HepG2 (cell line): ENCODE data around the gene SEC14L1. TPM values are rescaled to one million over a fixed set of nuclear protein-coding genes. Genes with fewer than 3 reads are reported as not detected.

Experiments used
- ARID2 ChIP-seq: sonication (generic); formaldehyde crosslinking; IDR thresholded peaks from 2 replicates; pipeline ENCODE4 v1.8.1; 2022; ENCODE audit warnings: mild to moderate bottlenecking, missing genetic modification reagents, borderline replicate concordance
- EHMT2 ChIP-seq: fragments of 200-600 bp; sonication (generic); IDR thresholded peaks from 2 replicates; pipeline ENCODE4 v1.7.0; 2017; ENCODE audit warnings: antibody characterized with exemption, low read depth, low read length, borderline replicate concordance
- ESRRA ChIP-seq: sonication (generic); formaldehyde crosslinking; IDR thresholded peaks from 2 replicates; pipeline ENCODE4 v1.5.1; 2020; ENCODE audit warnings: mild to moderate bottlenecking, low read depth, missing genetic modification reagents
- HNF1A ChIP-seq, 2 experiments: sonication (generic) in 1 of 2; formaldehyde crosslinking in 1 of 2; IDR thresholded peaks; 2 replicates each; pipeline versions ENCODE4 v1.4.0 to v1.6.1; 2016 to 2020; ENCODE audit warnings: borderline replicate concordance in 1 of 2, low read depth in 1 of 2, mild to moderate bottlenecking in 1 of 2, missing genetic modification reagents in 1 of 2
- HOXA7 ChIP-seq: sonication (generic); formaldehyde crosslinking; IDR thresholded peaks from 2 replicates; pipeline ENCODE4 v1.8.1; 2022; ENCODE audit warnings: mild to moderate bottlenecking, missing genetic modification reagents, moderate library complexity
- HOXA9 ChIP-seq: sonication (generic); formaldehyde crosslinking; IDR thresholded peaks from 2 replicates; pipeline ENCODE4 v1.8.1; 2022; ENCODE audit warnings: missing genetic modification reagents, mild to moderate bottlenecking, moderate library complexity, borderline replicate concordance
- JDP2 ChIP-seq: sonication (generic); formaldehyde crosslinking; IDR thresholded peaks from 2 replicates; pipeline ENCODE4 v1.8.1; 2022; ENCODE audit warnings: missing genetic modification reagents, borderline replicate concordance
- MYPOP ChIP-seq: sonication (generic); formaldehyde crosslinking; IDR thresholded peaks from 2 replicates; pipeline ENCODE4 v1.8.1; 2023; ENCODE audit warnings: mild to moderate bottlenecking, moderate library complexity, missing genetic modification reagents
- SMYD3 ChIP-seq: sonication (generic); formaldehyde crosslinking; IDR thresholded peaks from 2 replicates; pipeline ENCODE4 v1.8.1; 2023; ENCODE audit warnings: mild to moderate bottlenecking, missing genetic modification reagents
- STAT6 ChIP-seq: sonication (generic); formaldehyde crosslinking; IDR thresholded peaks from 2 replicates; pipeline ENCODE4 v1.4.0; 2020; ENCODE audit warnings: missing genetic modification reagents, mild to moderate bottlenecking, borderline replicate concordance
- THAP7 ChIP-seq: sonication (generic); formaldehyde crosslinking; IDR thresholded peaks from 2 replicates; pipeline ENCODE4 v1.8.1; 2023; ENCODE audit warnings: mild to moderate bottlenecking, missing genetic modification reagents
- USF2 ChIP-seq, 2 experiments: sonication (generic) in 1 of 2; formaldehyde crosslinking in 1 of 2; IDR thresholded peaks; 2 replicates each; pipeline versions ENCODE4 v1.5.1 to v1.6.1; 2011 to 2020; ENCODE audit warnings: borderline replicate concordance in 1 of 2, low read depth in 1 of 2, low read length in 1 of 2, mild to moderate bottlenecking in 1 of 2, missing genetic modification reagents in 1 of 2, moderate library complexity in 1 of 2
- ZNF589 ChIP-seq: sonication (generic); formaldehyde crosslinking; conservative IDR thresholded peaks from 2 replicates; pipeline ENCODE4 v1.8.0; 2022; ENCODE audit warnings: mild to moderate bottlenecking, moderate library complexity, missing genetic modification reagents
- ZNF800 ChIP-seq: sonication (generic); formaldehyde crosslinking; IDR thresholded peaks from 2 replicates; pipeline ENCODE4 v1.4.0; 2020; ENCODE audit warnings: missing genetic modification reagents
- polyA plus RNA-seq, 8 experiments: library from polyadenylated mRNA; depleted of rRNA in 3 of 8; stranded (reverse) in 7 of 8; unstranded in 1 of 8; fragments of >200 nt; fragmentation: Illumina TruSeq in 4 of 8; extraction: Trizol in 4 of 8; gene quantifications; 2 replicates each; pipeline versions ENCODE4 v1.2.1 to v1.2.3, GENCODE V29; 2011 to 2016; ENCODE audit warnings: low read depth in 4 of 8, missing spikeins in 1 of 8, mixed read lengths in 1 of 8; ENCODE audit not compliant: insufficient read depth in 1 of 8
- total RNA-seq, 5 experiments: library from RNA; depleted of rRNA; stranded (reverse); fragments of >200 nt; fragmentation: Illumina TruSeq; extraction: Trizol; gene quantifications; 2 replicates each; pipeline ENCODE4 v1.2.3, GENCODE V29; 2016; ENCODE audit warnings: low read depth in 1 of 5

Gene SEC14L1
- total and polyA plus RNA-seq, 2 of the 13 experiments (the other 11 are each of a cell fraction or from before 2014, with no cell fraction given): 26.3 to 43.9 TPM

GRCh38 chr17:77247048-77247541 is 106.3 kb downstream of the SEC14L1 start (continued):
- TF ChIP-seq STAT6 (CRISPR knock-in tag) (no peak; the same call in 1 of the 2 replicates), JDP2 (CRISPR knock-in tag) (no peak), SMYD3 (CRISPR knock-in tag) (no peak), HNF1A (IDR thresholded peaks at IDR 0.05; ENCODE audit: low read depth) (no peak), HNF1A (CRISPR knock-in tag; IDR thresholded peaks at IDR 0.05; ENCODE audit: borderline replicate concordance) (no peak; the same call in 1 of the 2 replicates), ZNF589 (CRISPR knock-in tag) (no peak), ARID2 (no peak), HOXA7 (CRISPR knock-in tag) (no peak), MYPOP (CRISPR knock-in tag) (no peak), ESRRA (CRISPR knock-in tag) (no peak), THAP7 (CRISPR knock-in tag) (0 out of 2 replicates have a peak, but pooled peaks have one; percentile 18), USF2 (IDR thresholded peaks at IDR 0.05; ENCODE audit: low read depth, low read length) (no peak), USF2 (CRISPR knock-in tag; IDR thresholded peaks at IDR 0.05; ENCODE audit: borderline replicate concordance) (no peak), ZNF800 (CRISPR knock-in tag) (peak; percentile 88), HOXA9 (CRISPR knock-in tag) (no peak), EHMT2 (no peak)
